Osteocyte (in vitro differentiated cells): Measurements from ENCODE around the gene TOX2. TPM values are rescaled to one million over a fixed set of nuclear protein-coding genes. Genes with fewer than 3 reads are reported as not detected.

Experiments used
- DNase-seq: peaks from one replicate; pipeline ENCODE4 v3.0.0; 2021; ENCODE audit warnings: mixed read lengths; ENCODE audit not compliant: unreplicated experiment; ENCODE audit errors: extremely low spot score
- H3K27ac Mint-ChIP-seq: one replicate; pipeline ENCODE4 v1.8.0; 2021; ENCODE audit warnings: mild to moderate bottlenecking, mixed read lengths; ENCODE audit not compliant: unreplicated experiment
- H3K27me3 Mint-ChIP-seq: one replicate; pipeline ENCODE4 v1.8.0; 2021; ENCODE audit warnings: mixed read lengths; ENCODE audit not compliant: unreplicated experiment
- H3K36me3 Mint-ChIP-seq: one replicate; pipeline ENCODE4 v1.8.0; 2021; ENCODE audit warnings: mixed read lengths; ENCODE audit not compliant: unreplicated experiment
- H3K4me1 Mint-ChIP-seq: one replicate; pipeline ENCODE4 v1.8.0; 2021; ENCODE audit warnings: mixed read lengths; ENCODE audit not compliant: unreplicated experiment
- H3K4me3 Mint-ChIP-seq: one replicate; pipeline ENCODE4 v1.8.0; 2021; ENCODE audit warnings: mild to moderate bottlenecking, moderate library complexity, mixed read lengths; ENCODE audit not compliant: unreplicated experiment
- H3K9me3 Mint-ChIP-seq: one replicate; pipeline ENCODE4 v1.8.0; 2021; ENCODE audit warnings: mixed read lengths; ENCODE audit not compliant: unreplicated experiment
- CTCF ChIP-seq: fragments of 200-600 bp; sonication (generic); IDR thresholded peaks from 2 replicates; pipeline ENCODE4 v1.5.0; 2021; ENCODE audit warnings: antibody characterized with exemption, mild to moderate bottlenecking, moderate library complexity
- total RNA-seq: library from RNA; stranded (reverse); gene quantifications from 2 replicates; pipeline ENCODE4 v1.2.1, GENCODE V29; 2021

The TOX2 gene
- total RNA-seq, 1 donor from 2014 or later, result not detected

GRCh38 chr20:43901296-43901695 lies 13.4 kb upstream of the TOX2 start:
- H3K27ac Mint-ChIP-seq, result no peak overlapping the region
- no peak for DNase-seq
- no peaks in the 10 kb centered on the region for H3K9me3 Mint-ChIP-seq
- H3K4me3 Mint-ChIP-seq, result no peak overlapping the region
- H3K36me3 Mint-ChIP-seq, result no peaks in the 10 kb centered on the region
- H3K4me1 Mint-ChIP-seq, result no peaks in the 10 kb centered on the region
- H3K27me3 Mint-ChIP-seq, result peaks cover 18% of the 10 kb centered on the region
- TF ChIP-seq CTCF, result no peak

GRCh38 chr20:43903953-43904826 lies 10.5 kb upstream of the TOX2 start:
- H3K36me3 Mint-ChIP-seq, result no peaks in the 10 kb centered on the region
- H3K27me3 Mint-ChIP-seq, result peaks cover 17% of the 10 kb centered on the region
- no peaks in the 10 kb centered on the region for H3K4me1 Mint-ChIP-seq
- H3K4me3 Mint-ChIP-seq, result no peak overlapping the region
- TF ChIP-seq CTCF, result no peak
- no peak overlapping the region for H3K27ac Mint-ChIP-seq
- peak; percentile 38 for DNase-seq
- H3K9me3 Mint-ChIP-seq, result peaks cover 5% of the 10 kb centered on the region

GRCh38 chr20:43904827-43905177 lies 9.8 kb upstream of the TOX2 start:
- Mint-ChIP-seq H3K27me3 (peaks cover 17% of the 10 kb centered on the region), H3K4me1 (no peaks in the 10 kb centered on the region), H3K36me3 (no peaks in the 10 kb centered on the region), H3K27ac (no peak overlapping the region), H3K4me3 (no peak overlapping the region), H3K9me3 (peaks cover 5% of the 10 kb centered on the region)
- no peak for TF ChIP-seq CTCF
- peak; percentile 59 for DNase-seq

GRCh38 chr20:43906505-43907034 lies 8.1 kb upstream of the TOX2 start:
- Mint-ChIP-seq H3K4me1 (no peaks in the 10 kb centered on the region), H3K36me3 (no peaks in the 10 kb centered on the region), H3K4me3 (no peak overlapping the region), H3K9me3 (peaks cover 5% of the 10 kb centered on the region), H3K27ac (no peak overlapping the region), H3K27me3 (peaks cover 12% of the 10 kb centered on the region)
- no peak for TF ChIP-seq CTCF
- DNase-seq, result peak; percentile 49

GRCh38 chr20:43909211-43909610 lies 5.4 kb upstream of the TOX2 start:
- Mint-ChIP-seq H3K9me3 (peaks cover 16% of the 10 kb centered on the region), H3K4me1 (peaks cover 3% of the 10 kb centered on the region), H3K4me3 (no peak overlapping the region), H3K27ac (no peak overlapping the region), H3K36me3 (no peaks in the 10 kb centered on the region), H3K27me3 (peaks cover 26% of the 10 kb centered on the region)
- peak; percentile 30 for DNase-seq
- TF ChIP-seq CTCF, result no peak
